HG03103 (cell line): ENCODE data around the gene CAV2.
"Not testable (repeated sequence)": the region's sequence is repeated elsewhere in the genome, so short reads cannot be mapped to it uniquely, and the experiment has no call there.

Experiments
- ATAC-seq: cut with Tn5 transposase; IDR thresholded peaks from one replicate; pipeline ENCODE4 v1.9.1; 2021; ENCODE audit warnings: low read depth; ENCODE audit not compliant: unreplicated experiment

Gene CAV2, protein sequence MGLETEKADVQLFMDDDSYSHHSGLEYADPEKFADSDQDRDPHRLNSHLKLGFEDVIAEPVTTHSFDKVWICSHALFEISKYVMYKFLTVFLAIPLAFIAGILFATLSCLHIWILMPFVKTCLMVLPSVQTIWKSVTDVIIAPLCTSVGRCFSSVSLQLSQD

DNA sequence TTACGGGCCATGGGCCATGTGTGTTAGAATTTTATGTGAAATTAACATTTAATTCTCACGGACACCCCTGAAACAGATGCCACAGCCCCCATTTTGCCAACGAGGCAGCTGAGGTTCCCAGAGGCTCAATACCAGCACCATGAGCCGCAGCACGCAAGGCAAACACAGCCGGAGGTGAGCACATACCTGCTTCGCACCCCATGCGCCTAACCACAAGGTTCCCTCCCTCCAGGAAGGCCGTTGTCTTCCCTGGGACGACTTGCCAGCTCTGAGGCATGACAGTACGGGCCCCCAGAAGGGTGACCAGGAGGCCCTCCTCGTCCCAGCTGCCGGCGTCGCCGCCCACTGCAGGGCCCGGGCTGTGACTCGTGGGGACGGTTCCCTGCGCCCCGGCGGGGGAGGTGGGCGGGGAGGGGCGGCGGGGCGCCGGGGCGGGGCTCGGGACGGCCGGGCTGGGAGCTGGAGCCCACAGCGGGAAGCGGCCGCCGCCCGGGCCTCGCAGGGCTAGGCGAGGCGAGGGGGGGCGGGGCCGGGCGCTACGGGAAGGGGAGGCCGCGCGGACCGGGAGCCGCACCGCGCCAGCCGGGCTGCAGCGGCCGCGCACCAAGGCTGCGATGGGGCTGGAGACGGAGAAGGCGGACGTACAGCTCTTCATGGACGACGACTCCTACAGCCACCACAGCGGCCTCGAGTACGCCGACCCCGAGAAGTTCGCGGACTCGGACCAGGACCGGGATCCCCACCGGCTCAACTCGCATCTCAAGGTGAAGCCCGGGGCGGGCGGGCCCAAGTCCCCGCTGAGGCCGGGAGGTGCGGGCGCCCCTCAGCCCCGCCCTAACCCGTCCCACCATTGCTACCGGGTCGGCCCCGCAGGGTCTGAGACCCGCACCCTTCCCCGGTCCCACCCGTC is at the start of gene CAV2:
Gene CAV2, plus strand, starts transcription at position 571 of the 910 bp plus-strand sequence. Its CDS starts 44 bp downstream, at position 615.
- peak; percentile 48 for ATAC-seq

DNA sequence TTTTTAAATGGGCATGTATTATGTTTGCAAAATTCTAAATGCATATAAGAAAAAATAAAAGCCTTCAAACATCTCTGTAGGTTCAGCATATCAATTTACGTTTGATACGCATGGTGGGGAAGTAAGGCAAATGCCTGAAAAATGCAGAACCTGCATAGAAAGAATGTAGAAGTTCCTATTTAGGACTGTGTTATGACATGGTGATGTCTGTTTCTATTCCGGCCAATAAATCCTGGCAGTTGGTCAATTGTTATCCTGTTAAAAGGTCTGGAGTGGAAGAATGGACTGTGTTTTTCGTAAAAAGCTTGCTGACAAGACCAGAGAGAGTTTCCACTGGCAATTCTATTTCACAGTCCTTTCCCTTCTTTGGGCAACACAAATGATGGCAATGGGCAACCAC is 49.6 kb upstream of the CAV2 start:
- no peak for ATAC-seq

DNA sequence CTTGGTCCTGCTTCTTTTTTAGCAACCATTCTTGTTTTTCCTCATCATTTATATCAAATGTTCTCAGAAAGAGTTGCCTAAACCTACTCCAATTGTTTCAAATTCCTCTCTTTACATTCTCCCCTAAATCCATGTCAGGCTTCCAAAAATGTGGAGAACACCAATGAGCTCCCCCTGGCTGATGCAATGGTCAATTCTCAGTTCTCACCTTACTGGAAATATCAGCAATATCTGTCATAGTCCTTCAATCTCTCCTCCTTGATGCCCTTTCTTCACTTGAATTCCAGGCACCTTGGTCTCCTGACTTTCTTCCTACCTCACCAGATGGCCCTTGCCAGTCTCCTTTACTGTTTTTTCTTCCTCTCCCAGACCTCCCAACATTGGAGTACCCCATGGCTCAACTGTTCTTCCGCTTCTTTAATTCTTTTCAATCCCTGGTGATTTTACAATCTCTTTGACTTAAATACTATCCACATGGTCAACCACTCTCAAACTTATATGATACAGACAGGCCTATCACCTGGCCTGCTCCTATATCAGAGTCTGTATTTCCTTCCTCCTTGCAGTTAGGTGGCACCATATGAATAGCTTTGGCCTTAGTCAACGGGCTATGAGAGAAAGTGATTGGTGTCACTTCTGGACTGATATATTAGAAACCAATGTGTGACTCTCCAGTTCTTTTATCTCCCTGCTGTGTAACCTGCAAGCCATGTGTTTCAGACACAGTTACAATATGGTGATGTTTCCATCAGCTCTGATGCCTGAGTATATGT is 47.4 kb upstream of the CAV2 start:
- ATAC-seq, result no peak

DNA sequence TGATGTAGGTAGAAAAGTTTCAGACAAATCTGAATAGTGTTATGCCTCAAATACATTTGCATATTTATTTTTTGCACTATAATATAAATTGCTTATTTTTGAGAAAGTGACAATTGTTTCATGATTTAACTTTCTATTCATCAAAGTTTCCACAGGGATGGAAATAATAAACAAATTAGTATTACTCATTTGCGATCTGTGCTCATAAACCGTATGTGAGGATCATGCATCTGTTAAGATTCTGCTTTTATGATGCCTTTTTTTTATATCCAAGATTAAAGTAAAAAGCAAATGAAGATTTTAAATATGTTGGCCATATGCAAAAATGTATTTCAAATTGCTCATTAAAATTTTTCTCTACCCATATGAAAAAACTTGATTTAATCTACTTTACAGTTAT is 45.2 kb upstream of the CAV2 start:
- ATAC-seq, result no peak

DNA sequence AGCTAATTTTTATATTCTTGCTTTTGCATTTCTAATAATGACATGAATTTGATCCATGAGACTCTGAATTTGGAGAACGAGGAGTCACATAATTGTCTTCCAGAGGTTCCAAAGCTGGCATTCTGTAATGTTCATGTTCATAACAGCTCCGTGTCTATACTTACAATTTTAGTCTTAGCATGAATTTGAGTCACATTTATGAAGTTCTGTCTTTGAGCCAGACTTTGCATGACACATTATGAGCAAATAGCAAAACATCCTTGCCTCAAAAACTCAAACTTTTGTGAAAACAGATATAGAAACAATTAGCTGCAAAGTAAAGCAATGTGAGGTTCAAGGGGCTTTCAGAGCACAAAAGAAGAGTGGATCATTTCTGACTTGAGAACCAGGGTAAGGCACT is 44.5 kb upstream of the CAV2 start:
- no peak for ATAC-seq

DNA sequence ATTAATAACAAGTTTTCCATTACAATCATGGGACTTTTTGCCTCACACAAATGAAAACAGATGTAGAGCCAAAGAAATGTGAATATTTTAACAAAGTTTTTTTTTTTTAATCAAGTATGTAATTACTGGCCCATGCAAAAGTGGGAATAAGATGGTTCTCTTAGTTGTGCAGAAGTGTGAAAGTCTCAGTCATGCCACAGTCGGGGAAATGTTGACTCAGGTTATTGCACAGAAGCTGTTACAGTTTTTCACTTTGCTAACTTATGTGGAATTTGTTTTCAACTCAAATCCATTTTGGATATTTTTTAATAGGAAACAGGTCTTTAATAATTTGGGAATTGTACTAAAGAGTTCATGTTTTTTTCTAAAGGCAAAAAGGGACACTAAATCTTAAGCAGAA is 44.0 kb upstream of the CAV2 start:
- ATAC-seq, result no peak

DNA sequence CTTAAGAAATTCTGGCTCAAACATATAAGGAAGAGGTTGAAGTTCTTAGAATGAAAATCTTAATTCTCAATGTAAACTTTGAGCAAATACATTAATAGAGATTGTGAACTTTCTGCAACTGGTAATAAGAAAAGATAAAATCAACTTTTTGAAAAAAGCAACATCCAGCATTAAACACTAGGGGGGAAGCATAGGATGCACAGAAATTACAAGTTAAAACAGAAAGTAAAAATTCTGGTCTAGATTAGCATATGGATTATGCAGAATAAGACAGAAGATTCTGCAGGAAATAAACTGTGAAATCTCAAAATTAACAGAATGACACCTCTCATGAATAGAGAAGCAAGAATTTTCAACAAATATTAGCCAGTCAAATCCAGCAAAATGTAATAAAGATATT is 38.0 kb upstream of the CAV2 start:
- no peak for ATAC-seq

DNA sequence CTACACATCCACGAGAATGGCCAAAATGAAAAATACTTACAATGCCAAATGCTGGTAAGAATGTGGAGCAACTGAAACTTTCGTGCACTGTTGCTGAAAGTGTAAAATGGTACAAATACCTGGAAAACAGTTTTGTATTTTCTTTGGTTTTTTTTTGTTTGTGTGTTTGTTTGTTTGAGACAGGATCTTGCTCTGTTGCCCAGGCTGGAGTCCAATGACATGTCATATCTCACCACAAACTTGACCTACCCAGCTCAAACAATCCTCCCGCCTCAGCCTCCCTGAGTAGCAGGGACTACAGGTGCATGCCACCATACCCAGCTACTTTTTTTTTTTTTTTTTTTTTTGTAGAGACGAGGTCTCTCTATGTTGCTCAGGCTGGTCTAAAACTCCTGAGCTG is 35.6 kb upstream of the CAV2 start:
- no peak for ATAC-seq

DNA sequence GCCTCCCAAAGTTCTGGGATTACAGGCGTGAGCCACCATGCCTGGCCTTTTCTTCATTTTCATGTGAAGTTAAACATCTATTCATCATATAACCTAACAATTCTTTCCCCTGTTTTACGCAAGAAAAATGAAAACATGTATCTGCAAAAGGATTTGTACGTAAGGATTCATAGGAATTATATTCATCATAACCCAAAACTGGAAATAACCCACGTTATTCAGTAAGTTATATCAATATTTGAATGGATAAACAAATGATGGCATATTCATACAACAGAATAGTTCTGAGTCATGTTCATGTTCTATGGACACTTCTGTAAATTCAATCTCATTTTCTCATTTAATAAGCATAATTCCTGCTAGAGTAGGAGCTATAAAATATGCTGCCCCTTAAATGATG is 35.2 kb upstream of the CAV2 start:
- ATAC-seq, result no peak

DNA sequence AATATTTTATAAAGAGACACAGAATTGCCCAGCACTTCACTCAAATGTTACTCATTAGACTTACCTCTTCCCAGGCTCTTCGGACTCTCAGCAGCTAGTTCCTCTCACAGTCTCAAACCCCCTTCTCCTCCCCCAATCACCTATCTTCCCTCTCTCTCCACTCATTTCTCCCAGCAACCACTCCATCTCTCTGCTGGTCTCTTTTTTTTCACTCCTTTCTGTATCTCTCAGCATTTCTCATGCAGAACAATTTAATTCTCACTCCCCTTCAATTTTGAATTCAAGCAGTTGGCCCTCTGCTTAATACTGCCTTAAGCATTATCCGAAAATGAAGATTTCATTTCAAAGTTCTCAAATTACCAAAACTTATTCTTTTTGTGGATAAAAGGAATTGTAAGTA is 34.4 kb upstream of the CAV2 start:
- no peak for ATAC-seq

DNA sequence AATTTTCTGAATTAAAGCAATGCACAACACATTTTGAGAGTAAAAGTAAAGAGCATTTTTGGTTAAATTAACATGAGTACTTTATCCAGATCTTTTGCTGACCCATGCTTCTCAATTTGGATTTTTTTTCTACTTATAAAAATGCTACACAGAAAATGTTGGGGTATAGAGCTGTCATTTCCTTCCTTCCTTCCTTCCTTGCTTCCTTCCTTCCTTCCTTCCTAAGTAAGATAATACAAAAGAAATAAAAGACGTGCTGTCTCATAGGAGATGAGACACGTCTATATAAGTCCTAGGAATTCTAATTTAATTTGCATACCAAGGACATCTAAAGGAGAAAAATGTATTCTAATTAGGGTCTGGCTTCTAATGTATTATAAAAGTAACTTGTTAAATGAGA is 31.0 kb upstream of the CAV2 start:
- no peak for ATAC-seq

DNA sequence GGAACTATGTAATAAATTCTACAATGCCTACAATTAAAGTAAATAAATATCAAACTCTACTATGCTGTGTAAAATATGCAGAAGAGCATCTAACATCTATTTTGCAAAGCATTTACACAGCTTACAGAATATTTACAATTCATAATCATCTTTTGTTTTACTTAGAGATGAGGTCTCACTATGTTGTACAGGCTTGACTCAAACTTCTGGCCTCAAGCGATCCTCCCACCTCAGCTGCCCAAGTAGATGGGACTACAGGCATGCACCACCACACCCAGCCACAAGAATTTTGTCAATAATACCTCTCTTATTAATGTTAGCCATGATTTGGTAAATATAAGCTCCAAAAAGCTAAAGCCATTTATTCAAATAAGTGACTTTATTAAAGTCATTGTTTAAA is 21.9 kb upstream of the CAV2 start:
- no peak for ATAC-seq

DNA sequence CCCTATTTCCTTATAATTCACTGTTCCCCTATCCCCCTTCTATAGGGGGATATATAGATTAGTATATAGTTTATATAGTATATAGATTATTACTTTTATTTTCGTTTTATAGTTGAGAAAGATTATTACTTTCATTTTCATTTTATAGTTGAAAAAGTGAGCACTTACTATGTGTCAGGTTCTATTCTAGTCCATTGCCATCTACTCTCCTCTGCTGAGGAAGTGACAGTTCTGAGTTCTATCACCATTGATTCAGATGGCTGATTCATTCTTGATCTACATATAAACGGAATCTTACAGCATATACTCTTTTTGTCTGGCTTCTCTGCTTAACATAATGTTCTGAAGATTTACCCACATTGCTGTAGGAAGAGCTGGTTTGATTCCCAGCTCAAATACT is 20.7 kb upstream of the CAV2 start:
- no peak for ATAC-seq

DNA sequence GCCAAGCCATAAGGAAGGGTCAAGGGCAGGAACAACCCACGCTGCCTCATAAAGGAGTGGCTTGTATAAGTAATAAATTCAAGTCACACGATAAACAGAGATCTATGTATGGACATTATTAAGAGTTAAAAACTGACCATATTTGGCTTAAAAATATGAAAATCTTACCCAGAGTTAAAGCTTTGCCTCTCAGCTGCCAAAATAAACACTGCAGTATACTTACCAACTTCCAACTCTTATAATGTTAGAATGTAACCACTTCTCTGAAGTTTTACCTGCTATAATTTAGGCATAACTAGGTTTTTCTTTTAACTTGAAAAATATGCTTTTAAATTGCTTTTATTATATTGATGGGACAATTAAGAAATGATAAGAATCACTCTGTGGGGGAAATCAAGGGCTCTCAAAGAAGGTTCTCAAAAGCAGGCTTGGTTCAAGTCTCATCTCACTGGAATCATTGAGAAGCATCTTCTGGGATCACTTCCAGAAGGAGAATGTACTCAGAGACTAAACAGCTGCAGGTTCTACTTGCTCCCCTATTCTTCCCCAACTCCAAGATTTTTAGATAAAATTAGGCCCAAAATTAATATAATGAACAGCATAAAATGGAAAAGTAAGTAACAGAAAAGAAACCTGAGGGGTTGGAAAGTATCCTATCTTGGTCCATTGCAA is 16.1 kb upstream of the CAV2 start:
- ATAC-seq, result no peak

DNA sequence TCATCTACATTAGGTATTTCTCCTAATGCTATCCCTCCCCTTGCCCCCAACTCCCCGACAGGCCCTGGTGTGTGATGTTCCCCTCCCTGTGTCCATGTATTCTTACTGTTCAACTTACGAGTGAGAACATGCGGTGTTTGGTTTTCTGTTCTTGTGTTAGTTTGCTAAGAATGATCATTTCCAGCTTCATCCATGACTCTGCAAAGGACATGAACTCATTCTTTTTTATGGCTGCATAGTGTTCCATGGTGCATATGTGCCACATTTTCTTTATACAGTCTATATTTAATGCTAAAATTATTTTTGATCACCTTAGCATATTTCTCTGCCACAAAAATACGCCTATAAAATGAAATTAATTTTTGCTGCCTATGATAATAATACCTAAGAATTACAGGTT is 15.1 kb upstream of the CAV2 start:
- ATAC-seq, result not testable (repeated sequence)

DNA sequence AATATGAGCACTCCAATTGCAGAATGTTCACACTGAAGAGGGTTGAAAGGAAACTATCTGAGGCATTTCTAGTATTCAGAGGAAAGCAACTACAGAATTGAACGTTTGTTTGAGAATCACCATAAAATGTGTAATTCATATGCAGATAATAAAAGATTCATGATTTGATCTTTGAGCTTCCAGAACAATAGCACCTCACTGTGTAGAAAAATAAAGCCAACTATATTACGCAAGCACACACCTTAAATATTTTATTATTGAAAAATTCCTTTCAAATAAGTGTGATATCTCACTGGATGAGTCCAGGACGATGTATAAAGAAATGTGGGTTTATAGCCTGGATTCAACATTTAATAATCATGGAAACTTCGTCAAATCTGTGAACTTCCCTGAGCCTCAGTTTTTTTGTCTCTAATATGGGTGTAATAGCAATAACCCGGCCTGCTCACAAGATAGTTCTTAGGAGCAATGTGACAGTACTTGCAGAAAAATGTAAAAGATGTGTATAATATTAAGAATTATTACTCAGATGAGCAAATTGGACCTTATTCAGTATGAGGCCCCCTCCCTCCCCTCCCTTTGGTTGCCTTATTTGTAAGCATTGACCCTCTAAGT is 11.5 kb upstream of the CAV2 start:
- no peak for ATAC-seq

DNA sequence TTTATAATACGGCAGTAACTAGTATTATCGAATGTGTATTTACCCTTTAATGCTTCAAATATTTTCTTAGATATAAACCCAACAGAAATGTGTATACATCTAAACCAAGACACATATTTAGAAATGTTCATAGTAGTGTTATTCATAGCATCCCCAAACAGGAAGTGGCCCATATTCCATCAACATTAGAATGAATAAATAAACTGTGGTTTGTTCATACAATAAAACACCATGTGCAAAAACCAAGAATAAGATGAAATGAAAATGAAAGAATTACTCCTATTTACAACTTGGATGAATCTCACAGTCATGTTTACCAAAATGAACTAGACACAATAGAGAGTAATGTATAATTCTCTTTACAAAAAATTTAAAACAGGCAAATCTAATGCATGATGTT is 9.2 kb upstream of the CAV2 start:
- ATAC-seq, result no peak

DNA sequence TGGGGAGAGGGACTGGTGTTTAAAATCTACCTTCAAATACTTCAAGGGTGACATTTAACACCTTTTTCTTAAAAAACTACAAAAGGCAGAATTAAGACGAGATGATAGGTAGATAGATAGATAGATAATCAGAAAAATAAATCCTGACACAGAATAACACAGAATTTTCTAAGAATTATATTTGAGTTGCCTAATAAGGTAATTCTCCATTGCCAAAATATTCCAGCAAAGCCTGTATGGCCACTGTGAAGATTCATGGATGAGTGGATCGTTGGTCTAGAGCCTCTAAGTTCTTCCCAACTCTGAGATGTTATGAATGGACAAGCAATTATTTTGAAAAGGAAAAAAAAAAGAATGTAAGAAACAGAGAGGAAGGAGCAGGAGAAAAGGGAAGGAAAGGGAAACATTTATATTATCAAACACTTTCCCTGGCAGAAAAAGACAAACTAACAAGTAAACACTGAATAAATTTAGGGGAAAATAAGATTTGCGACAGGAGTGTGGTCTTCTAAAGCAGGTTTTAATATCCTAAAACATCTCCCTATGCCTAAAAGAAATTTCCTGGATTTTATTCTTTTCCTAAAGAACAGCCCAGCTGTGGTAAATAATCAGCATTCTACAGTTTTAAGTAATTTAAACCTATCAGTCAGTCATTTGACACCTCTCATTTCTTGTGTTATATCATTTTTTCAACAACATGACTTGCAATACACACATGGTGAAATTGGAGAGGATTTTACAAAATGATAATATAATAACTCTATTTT is 7.5 kb upstream of the CAV2 start:
- ATAC-seq, result no peak

DNA sequence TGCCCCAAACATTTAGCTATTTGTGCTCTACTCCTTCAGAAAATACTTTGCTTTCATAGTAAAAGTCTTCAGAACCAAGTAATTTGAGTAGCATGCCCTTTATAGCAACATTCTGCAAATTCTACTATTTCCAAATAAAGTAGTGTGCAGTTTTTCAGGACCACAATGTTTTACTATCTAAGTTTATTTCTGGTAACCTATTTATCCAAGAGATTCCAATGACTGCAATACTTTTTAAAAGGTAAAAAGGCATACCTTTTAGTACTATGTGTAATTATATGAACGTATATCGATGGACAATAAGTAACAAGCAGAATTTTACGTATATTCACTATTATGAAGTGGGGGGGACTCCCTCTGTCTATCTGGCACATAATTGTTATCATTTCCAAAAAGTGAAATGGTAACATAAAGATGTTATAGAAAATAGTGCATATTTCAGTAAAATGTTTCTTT is 6.9 kb upstream of the CAV2 start:
- no peak for ATAC-seq

DNA sequence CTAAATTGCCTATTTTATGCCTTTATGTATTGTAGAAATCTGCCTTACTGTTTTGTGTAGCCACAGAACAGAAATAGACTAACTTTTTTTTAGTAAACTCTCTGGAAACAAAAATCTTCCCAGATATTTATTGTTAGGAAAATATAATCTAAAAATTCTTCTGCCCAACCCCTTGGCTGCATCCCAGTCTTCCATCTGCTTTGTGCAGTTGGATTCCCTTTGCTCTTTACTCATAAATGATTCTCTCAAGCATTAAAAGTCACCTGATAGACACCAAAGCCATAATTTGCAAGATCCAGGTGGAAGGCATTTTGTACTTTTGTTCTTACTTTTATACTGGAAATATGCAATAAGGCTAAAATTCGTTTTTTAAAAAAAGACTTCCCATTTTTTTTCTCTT is 6.1 kb upstream of the CAV2 start:
- no peak for ATAC-seq
